Measurements from ENCODE around the gene EYS. TPM values are rescaled to one million over a fixed set of nuclear protein-coding genes. Genes with fewer than 3 reads are reported as not detected.

Gene EYS
- total RNA-seq, 1 experiment from 2014 or later: 1.5 TPM

- CTCF ChIA-PET: interaction anchor here (1.0 kb wide), 1 partner anchor 73 kb away, joined by 5 read pairs; no protein-coding TSS in a partner anchor
- no peaks in the 10 kb centered on the region for H3K4me1 Mint-ChIP-seq (ENCODE audit: insufficient read depth, unreplicated experiment)
- H3K27me3 Mint-ChIP-seq (ENCODE audit: insufficient read depth, unreplicated experiment): no peaks in the 10 kb centered on the region
- intact Hi-C loops (cut with micrococcal nuclease): no loop called here
- no peaks in the 10 kb centered on the region for H3K9me3 Mint-ChIP-seq (ENCODE audit: unreplicated experiment)
- no peak overlapping the region for H3K4me3 Mint-ChIP-seq (ENCODE audit: unreplicated experiment)
- DNase-seq (ENCODE audit: unreplicated experiment): no peak
- H3K27ac Mint-ChIP-seq (ENCODE audit: low read depth, unreplicated experiment): no peak overlapping the region
- H3K36me3 Mint-ChIP-seq (ENCODE audit: insufficient read depth, unreplicated experiment): no peaks in the 10 kb centered on the region
- no TSS peak for BruUV-seq (replicated peaks)
- TF ChIP-seq CTCF (IDR thresholded peaks at IDR 0.05; ENCODE audit: unreplicated experiment): no peak
- POLR2A ChIA-PET: no interaction called here
These were observed 1302.6 kb downstream of the EYS start for GRCh38 chr6:64404396-64404795.

- Mint-ChIP-seq H3K9me3 (ENCODE audit: unreplicated experiment) (no peaks in the 10 kb centered on the region), H3K36me3 (ENCODE audit: insufficient read depth, unreplicated experiment) (no peaks in the 10 kb centered on the region), H3K4me1 (ENCODE audit: insufficient read depth, unreplicated experiment) (peaks cover 11% of the 10 kb centered on the region), H3K27ac (ENCODE audit: low read depth, unreplicated experiment) (no peak overlapping the region), H3K27me3 (ENCODE audit: insufficient read depth, unreplicated experiment) (no peaks in the 10 kb centered on the region), H3K4me3 (ENCODE audit: unreplicated experiment) (no peak overlapping the region)
- ChIA-PET POLR2A (no interaction called here), CTCF (no interaction called here)
- no peak for DNase-seq (ENCODE audit: unreplicated experiment)
- intact Hi-C loops (cut with micrococcal nuclease): no loop called here
- BruUV-seq (replicated peaks): no TSS peak
- no peak for TF ChIP-seq CTCF (IDR thresholded peaks at IDR 0.05; ENCODE audit: unreplicated experiment)
These were observed 1323.7 kb downstream of the EYS start for GRCh38 chr6:64383277-64383676.

GRCh38 chr6:64376394-64376793 is 1330.6 kb downstream of the EYS start:
- no peak overlapping the region for H3K4me3 Mint-ChIP-seq (ENCODE audit: unreplicated experiment)
- no TSS peak for BruUV-seq (replicated peaks)
- ChIA-PET POLR2A (interaction anchor here (0.6 kb wide), 1 partner anchor 13 kb away, joined by 3 read pairs; no protein-coding TSS in a partner anchor), CTCF (no interaction called here)
- no peaks in the 10 kb centered on the region for H3K4me1 Mint-ChIP-seq (ENCODE audit: insufficient read depth, unreplicated experiment)
- H3K36me3 Mint-ChIP-seq (ENCODE audit: insufficient read depth, unreplicated experiment): no peaks in the 10 kb centered on the region
- H3K27me3 Mint-ChIP-seq (ENCODE audit: insufficient read depth, unreplicated experiment): no peaks in the 10 kb centered on the region
- H3K27ac Mint-ChIP-seq (ENCODE audit: low read depth, unreplicated experiment): no peak overlapping the region
- TF ChIP-seq CTCF (IDR thresholded peaks at IDR 0.05; ENCODE audit: unreplicated experiment): no peak
- H3K9me3 Mint-ChIP-seq (ENCODE audit: unreplicated experiment): peaks cover 13% of the 10 kb centered on the region
- no peak for DNase-seq (ENCODE audit: unreplicated experiment)
- intact Hi-C loops (cut with micrococcal nuclease): no loop called here

- ChIA-PET POLR2A (no interaction called here), CTCF (interaction anchor here (1.0 kb wide), 1 partner anchor 27 kb away, joined by 3 read pairs; no protein-coding TSS in a partner anchor)
- Mint-ChIP-seq H3K4me1 (ENCODE audit: insufficient read depth, unreplicated experiment) (no peaks in the 10 kb centered on the region), H3K27me3 (ENCODE audit: insufficient read depth, unreplicated experiment) (no peaks in the 10 kb centered on the region), H3K36me3 (ENCODE audit: insufficient read depth, unreplicated experiment) (no peaks in the 10 kb centered on the region), H3K27ac (ENCODE audit: low read depth, unreplicated experiment) (no peak overlapping the region), H3K4me3 (ENCODE audit: unreplicated experiment) (no peak overlapping the region), H3K9me3 (ENCODE audit: unreplicated experiment) (no peaks in the 10 kb centered on the region)
- intact Hi-C loops (cut with micrococcal nuclease): no loop called here
- TF ChIP-seq CTCF (IDR thresholded peaks at IDR 0.05; ENCODE audit: unreplicated experiment): no peak
- no TSS peak for BruUV-seq (replicated peaks)
- no peak for DNase-seq (ENCODE audit: unreplicated experiment)
These were observed 1349.6 kb downstream of the EYS start for GRCh38 chr6:64357430-64357829.

Measured in MCF 10A (cell line).